Measurements from ENCODE around the gene ATF3. TPM values are rescaled to one million over a fixed set of nuclear protein-coding genes. Genes with fewer than 3 reads are reported as not detected.

The ATF3 gene
- polyA plus RNA-seq, 3 donors, result 10.4 to 227 (median 13.3) TPM

DNA sequence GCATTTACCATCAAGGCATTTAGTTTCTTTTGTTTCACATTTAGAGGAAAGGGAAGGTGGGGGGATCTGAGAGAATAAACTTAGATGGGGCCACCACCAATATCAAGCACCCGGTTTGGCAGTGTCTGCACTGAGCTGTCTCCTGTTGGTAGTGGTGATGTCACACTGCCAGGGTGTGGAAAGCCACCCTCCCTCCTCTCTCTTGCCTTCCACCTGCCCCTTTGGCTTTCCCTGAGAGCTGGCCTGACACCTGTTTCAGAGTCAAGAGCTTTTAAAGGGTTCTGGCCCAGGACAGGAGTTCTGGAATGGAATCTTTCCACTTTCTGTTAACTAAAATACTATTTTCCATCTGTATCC, 13.4 kb downstream of the ATF3 start:
- Mint-ChIP-seq H3K4me1 (peaks cover 8% of the 10 kb centered on the region), H3K9me3 (no peaks in the 10 kb centered on the region), H3K36me3 (peaks cover 14 to 35% of the 10 kb centered on the region in 2 donors), H3K4me3 (no peak overlapping the region), H3K27ac (no peak overlapping the region), H3K27me3 (ENCODE audit: low read depth in 3 of 3) (peaks cover 8 to 11% (median 8%) of the 10 kb centered on the region in 3 donors)
- no peaks in the 10 kb centered on the region for H4K20me1 ChIP-seq (ENCODE audit: insufficient read depth, low read length)
- no peaks in the 10 kb centered on the region for H3K79me2 ChIP-seq (ENCODE audit: insufficient read depth, low read length)
- no peaks in the 10 kb centered on the region for H3K27me3 ChIP-seq (ENCODE audit: control insufficient read depth in 2 of 2, insufficient read depth in 2 of 2, low read length in 2 of 2)
- H3K9me3 ChIP-seq (replicated peaks in 1 of 2; ENCODE audit: control insufficient read depth in 1 of 2, insufficient read depth in 1 of 2, low read length in 2 of 2), result no peaks in the 10 kb centered on the region
- H3K27ac ChIP-seq (ENCODE audit: low read depth in 1 of 2, low read length in 2 of 2), result no peak overlapping the region
- H3K4me1 ChIP-seq (ENCODE audit: control insufficient read depth in 1 of 2, insufficient read depth in 2 of 2, low read length in 2 of 2), result peaks cover 0 to 4% of the 10 kb centered on the region in 2 donors
- H2AFZ ChIP-seq (ENCODE audit: insufficient read depth, low read depth, low read length, poor library complexity, severe bottlenecking), result no peak overlapping the region
- H3K9ac ChIP-seq (ENCODE audit: insufficient read depth, low read length, poor library complexity, severe bottlenecking), result no peak overlapping the region
- peaks cover 0 to 17% of the 10 kb centered on the region in 2 donors for H3K36me3 ChIP-seq (replicated peaks in 1 of 2; ENCODE audit: control insufficient read depth in 1 of 2, insufficient read depth in 2 of 2, low read length in 2 of 2)
- TF ChIP-seq, protein P1, sequence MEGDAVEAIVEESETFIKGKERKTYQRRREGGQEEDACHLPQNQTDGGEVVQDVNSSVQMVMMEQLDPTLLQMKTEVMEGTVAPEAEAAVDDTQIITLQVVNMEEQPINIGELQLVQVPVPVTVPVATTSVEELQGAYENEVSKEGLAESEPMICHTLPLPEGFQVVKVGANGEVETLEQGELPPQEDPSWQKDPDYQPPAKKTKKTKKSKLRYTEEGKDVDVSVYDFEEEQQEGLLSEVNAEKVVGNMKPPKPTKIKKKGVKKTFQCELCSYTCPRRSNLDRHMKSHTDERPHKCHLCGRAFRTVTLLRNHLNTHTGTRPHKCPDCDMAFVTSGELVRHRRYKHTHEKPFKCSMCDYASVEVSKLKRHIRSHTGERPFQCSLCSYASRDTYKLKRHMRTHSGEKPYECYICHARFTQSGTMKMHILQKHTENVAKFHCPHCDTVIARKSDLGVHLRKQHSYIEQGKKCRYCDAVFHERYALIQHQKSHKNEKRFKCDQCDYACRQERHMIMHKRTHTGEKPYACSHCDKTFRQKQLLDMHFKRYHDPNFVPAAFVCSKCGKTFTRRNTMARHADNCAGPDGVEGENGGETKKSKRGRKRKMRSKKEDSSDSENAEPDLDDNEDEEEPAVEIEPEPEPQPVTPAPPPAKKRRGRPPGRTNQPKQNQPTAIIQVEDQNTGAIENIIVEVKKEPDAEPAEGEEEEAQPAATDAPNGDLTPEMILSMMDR (IDR thresholded peaks at IDR 0.05), result no peak
- no CpG with 5 or more reads among the region's 1 CpG for WGBS (ENCODE audit: insufficient coverage)
- DNase-seq, result no peak
- H3K4me3 ChIP-seq (replicated peaks in 1 of 3; ENCODE audit: low read depth in 2 of 3, low read length in 3 of 3), result no peak overlapping the region
- no peak overlapping the region for H3K4me2 ChIP-seq (replicated peaks; ENCODE audit: extremely low read depth, low read length, poor library complexity, severe bottlenecking)
- intact Hi-C loops (cut with micrococcal nuclease), result no loop called here

DNA sequence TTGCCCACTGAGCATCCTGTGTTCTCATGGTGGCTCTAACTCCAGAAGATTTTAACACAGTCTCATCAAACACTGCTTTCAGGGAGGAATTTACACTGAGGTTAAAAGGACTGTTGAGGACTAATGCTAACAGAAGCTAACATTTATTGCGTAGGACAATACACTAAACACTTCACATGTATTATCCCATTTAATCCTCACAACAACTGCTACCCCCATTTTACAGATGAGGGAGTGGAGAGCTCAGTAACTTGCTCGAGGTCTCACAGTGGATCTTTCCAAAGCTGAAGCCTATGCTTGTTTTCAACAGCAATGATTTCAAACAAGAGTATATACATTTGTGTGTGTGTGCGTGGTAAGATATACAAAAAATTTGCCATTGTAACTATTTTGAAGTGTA, 13.9 kb downstream of the ATF3 start:
- peaks cover 8% of the 10 kb centered on the region for H3K4me1 Mint-ChIP-seq
- no peak overlapping the region for H3K27ac ChIP-seq (ENCODE audit: low read depth in 1 of 2, low read length in 2 of 2)
- H3K9me3 ChIP-seq (replicated peaks in 1 of 2; ENCODE audit: control insufficient read depth in 1 of 2, insufficient read depth in 1 of 2, low read length in 2 of 2), result no peaks in the 10 kb centered on the region
- H3K9me3 Mint-ChIP-seq, result no peaks in the 10 kb centered on the region
- TF ChIP-seq, protein P1 (IDR thresholded peaks at IDR 0.05), result no peak
- H3K27ac Mint-ChIP-seq, result no peak overlapping the region
- no peaks in the 10 kb centered on the region for H3K27me3 ChIP-seq (ENCODE audit: control insufficient read depth in 2 of 2, insufficient read depth in 2 of 2, low read length in 2 of 2)
- H3K4me3 ChIP-seq (replicated peaks in 1 of 3; ENCODE audit: low read depth in 2 of 3, low read length in 3 of 3), result no peak overlapping the region
- H3K4me1 ChIP-seq (ENCODE audit: control insufficient read depth in 1 of 2, insufficient read depth in 2 of 2, low read length in 2 of 2), result peaks cover 0 to 4% of the 10 kb centered on the region in 2 donors
- DNase-seq, result no peak
- intact Hi-C loops (cut with micrococcal nuclease), result no loop called here
- WGBS (ENCODE audit: insufficient coverage), result no CpG with 5 or more reads among the region's 3 CpGs
- no peaks in the 10 kb centered on the region for H3K79me2 ChIP-seq (ENCODE audit: insufficient read depth, low read length)
- H3K4me2 ChIP-seq (replicated peaks; ENCODE audit: extremely low read depth, low read length, poor library complexity, severe bottlenecking), result no peak overlapping the region
- peaks cover 14 to 30% of the 10 kb centered on the region in 2 donors for H3K36me3 Mint-ChIP-seq
- no peak overlapping the region for H3K9ac ChIP-seq (ENCODE audit: insufficient read depth, low read length, poor library complexity, severe bottlenecking)
- no peak overlapping the region for H3K4me3 Mint-ChIP-seq
- H4K20me1 ChIP-seq (ENCODE audit: insufficient read depth, low read length), result no peaks in the 10 kb centered on the region
- H3K27me3 Mint-ChIP-seq (ENCODE audit: low read depth in 3 of 3), result peaks cover 8 to 11% (median 11%) of the 10 kb centered on the region in 3 donors
- peaks cover 0 to 17% of the 10 kb centered on the region in 2 donors for H3K36me3 ChIP-seq (replicated peaks in 1 of 2; ENCODE audit: control insufficient read depth in 1 of 2, insufficient read depth in 2 of 2, low read length in 2 of 2)
- no peak overlapping the region for H2AFZ ChIP-seq (ENCODE audit: insufficient read depth, low read depth, low read length, poor library complexity, severe bottlenecking)
